ENCODE data around the gene LMX1A.

The LMX1A gene

GRCh38 chr1:165344198-165344597 lies 12.3 kb downstream of the LMX1A start:
- Histone ChIP-seq H3K36me3 (ENCODE audit: insufficient read depth, insufficient read length, low read length) (no peaks in the 10 kb centered on the region), H3K9me3 (ENCODE audit: insufficient read depth, low read length) (no peaks in the 10 kb centered on the region), H3K4me3 (ENCODE audit: insufficient read length, low read depth) (no peak overlapping the region), H3K27me3 (ENCODE audit: insufficient read depth, insufficient read length) (peaks cover 23% of the 10 kb centered on the region), H3K4me1 (ENCODE audit: insufficient read depth, insufficient read length) (peaks cover 3% of the 10 kb centered on the region), H3K9ac (ENCODE audit: insufficient read length, low read depth) (no peak overlapping the region)
- TF ChIP-seq YY1 (IDR thresholded peaks at IDR 0.05; ENCODE audit: insufficient read depth, insufficient read length), result no peak
- no peak for TF ChIP-seq SUZ12 (IDR thresholded peaks at IDR 0.05; ENCODE audit: extremely low read depth, insufficient read depth, insufficient read length)
- no peak for TF ChIP-seq ZNF274 (IDR thresholded peaks at IDR 0.05; ENCODE audit: low read depth, low read length)
- DNase-seq (ENCODE audit: low read depth, low spot score), result no peak

GRCh38 chr1:165342587-165342986 lies 13.9 kb downstream of the LMX1A start:
- Histone ChIP-seq H3K9ac (ENCODE audit: insufficient read length, low read depth) (no peak overlapping the region), H3K4me3 (ENCODE audit: insufficient read length, low read depth) (no peak overlapping the region), H3K27me3 (ENCODE audit: insufficient read depth, insufficient read length) (peaks cover 15% of the 10 kb centered on the region), H3K4me1 (ENCODE audit: insufficient read depth, insufficient read length) (peaks cover 3% of the 10 kb centered on the region), H3K36me3 (ENCODE audit: insufficient read depth, insufficient read length, low read length) (no peaks in the 10 kb centered on the region), H3K9me3 (ENCODE audit: insufficient read depth, low read length) (no peaks in the 10 kb centered on the region)
- TF ChIP-seq YY1 (IDR thresholded peaks at IDR 0.05; ENCODE audit: insufficient read depth, insufficient read length) (no peak), ZNF274 (IDR thresholded peaks at IDR 0.05; ENCODE audit: low read depth, low read length) (no peak), SUZ12 (IDR thresholded peaks at IDR 0.05; ENCODE audit: extremely low read depth, insufficient read depth, insufficient read length) (no peak)
- no peak for DNase-seq (ENCODE audit: low read depth, low spot score)

GRCh38 chr1:165342168-165342567 lies 14.3 kb downstream of the LMX1A start:
- H3K36me3 ChIP-seq (ENCODE audit: insufficient read depth, insufficient read length, low read length), result no peaks in the 10 kb centered on the region
- TF ChIP-seq YY1 (IDR thresholded peaks at IDR 0.05; ENCODE audit: insufficient read depth, insufficient read length) (no peak), SUZ12 (IDR thresholded peaks at IDR 0.05; ENCODE audit: extremely low read depth, insufficient read depth, insufficient read length) (no peak), ZNF274 (IDR thresholded peaks at IDR 0.05; ENCODE audit: low read depth, low read length) (no peak)
- peaks cover 13% of the 10 kb centered on the region for H3K27me3 ChIP-seq (ENCODE audit: insufficient read depth, insufficient read length)
- H3K9me3 ChIP-seq (ENCODE audit: insufficient read depth, low read length), result no peaks in the 10 kb centered on the region
- H3K9ac ChIP-seq (ENCODE audit: insufficient read length, low read depth), result no peak overlapping the region
- no peak overlapping the region for H3K4me3 ChIP-seq (ENCODE audit: insufficient read length, low read depth)
- peaks cover 3% of the 10 kb centered on the region for H3K4me1 ChIP-seq (ENCODE audit: insufficient read depth, insufficient read length)
- DNase-seq (ENCODE audit: low read depth, low spot score), result no peak

GRCh38 chr1:165339164-165339563 lies 17.4 kb downstream of the LMX1A start:
- no peak overlapping the region for H3K4me3 ChIP-seq (ENCODE audit: insufficient read length, low read depth)
- H3K27me3 ChIP-seq (ENCODE audit: insufficient read depth, insufficient read length), result peaks cover 4% of the 10 kb centered on the region
- DNase-seq (ENCODE audit: low read depth, low spot score), result no peak
- TF ChIP-seq SUZ12 (IDR thresholded peaks at IDR 0.05; ENCODE audit: extremely low read depth, insufficient read depth, insufficient read length) (no peak), ZNF274 (IDR thresholded peaks at IDR 0.05; ENCODE audit: low read depth, low read length) (no peak), YY1 (IDR thresholded peaks at IDR 0.05; ENCODE audit: insufficient read depth, insufficient read length) (no peak)
- no peaks in the 10 kb centered on the region for H3K9me3 ChIP-seq (ENCODE audit: insufficient read depth, low read length)
- H3K36me3 ChIP-seq (ENCODE audit: insufficient read depth, insufficient read length, low read length), result no peaks in the 10 kb centered on the region
- H3K9ac ChIP-seq (ENCODE audit: insufficient read length, low read depth), result no peak overlapping the region
- H3K4me1 ChIP-seq (ENCODE audit: insufficient read depth, insufficient read length), result no peaks in the 10 kb centered on the region

- Histone ChIP-seq H3K4me1 (ENCODE audit: insufficient read depth, insufficient read length) (no peaks in the 10 kb centered on the region), H3K36me3 (ENCODE audit: insufficient read depth, insufficient read length, low read length) (no peaks in the 10 kb centered on the region), H3K9me3 (ENCODE audit: insufficient read depth, low read length) (no peaks in the 10 kb centered on the region), H3K27me3 (ENCODE audit: insufficient read depth, insufficient read length) (no peaks in the 10 kb centered on the region), H3K9ac (ENCODE audit: insufficient read length, low read depth) (no peak overlapping the region), H3K4me3 (ENCODE audit: insufficient read length, low read depth) (no peak overlapping the region)
- TF ChIP-seq YY1 (IDR thresholded peaks at IDR 0.05; ENCODE audit: insufficient read depth, insufficient read length) (no peak), SUZ12 (IDR thresholded peaks at IDR 0.05; ENCODE audit: extremely low read depth, insufficient read depth, insufficient read length) (no peak), ZNF274 (IDR thresholded peaks at IDR 0.05; ENCODE audit: low read depth, low read length) (no peak)
- no peak for DNase-seq (ENCODE audit: low read depth, low spot score)
Observed at GRCh38 chr1:165330483-165330882, 26.0 kb downstream of the LMX1A start.

- H3K4me3 ChIP-seq (ENCODE audit: insufficient read length, low read depth), result no peak overlapping the region
- no peak for DNase-seq (ENCODE audit: low read depth, low spot score)
- no peak for TF ChIP-seq ZNF274 (IDR thresholded peaks at IDR 0.05; ENCODE audit: low read depth, low read length)
- no peak for TF ChIP-seq SUZ12 (IDR thresholded peaks at IDR 0.05; ENCODE audit: extremely low read depth, insufficient read depth, insufficient read length)
- no peak for TF ChIP-seq YY1 (IDR thresholded peaks at IDR 0.05; ENCODE audit: insufficient read depth, insufficient read length)
- no peak overlapping the region for H3K9ac ChIP-seq (ENCODE audit: insufficient read length, low read depth)
- no peaks in the 10 kb centered on the region for H3K27me3 ChIP-seq (ENCODE audit: insufficient read depth, insufficient read length)
- no peaks in the 10 kb centered on the region for H3K9me3 ChIP-seq (ENCODE audit: insufficient read depth, low read length)
- no peaks in the 10 kb centered on the region for H3K36me3 ChIP-seq (ENCODE audit: insufficient read depth, insufficient read length, low read length)
- no peaks in the 10 kb centered on the region for H3K4me1 ChIP-seq (ENCODE audit: insufficient read depth, insufficient read length)
Observed at GRCh38 chr1:165329104-165329503, 27.4 kb downstream of the LMX1A start.

- Histone ChIP-seq H3K4me1 (ENCODE audit: insufficient read depth, insufficient read length) (no peaks in the 10 kb centered on the region), H3K9me3 (ENCODE audit: insufficient read depth, low read length) (no peaks in the 10 kb centered on the region), H3K9ac (ENCODE audit: insufficient read length, low read depth) (no peak overlapping the region), H3K4me3 (ENCODE audit: insufficient read length, low read depth) (no peak overlapping the region), H3K27me3 (ENCODE audit: insufficient read depth, insufficient read length) (no peaks in the 10 kb centered on the region), H3K36me3 (ENCODE audit: insufficient read depth, insufficient read length, low read length) (no peaks in the 10 kb centered on the region)
- TF ChIP-seq YY1 (IDR thresholded peaks at IDR 0.05; ENCODE audit: insufficient read depth, insufficient read length) (no peak), SUZ12 (IDR thresholded peaks at IDR 0.05; ENCODE audit: extremely low read depth, insufficient read depth, insufficient read length) (no peak)
- DNase-seq (ENCODE audit: low read depth, low spot score), result no peak
Observed at GRCh38 chr1:165328136-165328535, 28.4 kb downstream of the LMX1A start.

- H3K4me3 ChIP-seq (ENCODE audit: insufficient read length, low read depth), result no peak overlapping the region
- H3K9ac ChIP-seq (ENCODE audit: insufficient read length, low read depth), result no peak overlapping the region
- no peaks in the 10 kb centered on the region for H3K4me1 ChIP-seq (ENCODE audit: insufficient read depth, insufficient read length)
- no peaks in the 10 kb centered on the region for H3K9me3 ChIP-seq (ENCODE audit: insufficient read depth, low read length)
- H3K36me3 ChIP-seq (ENCODE audit: insufficient read depth, insufficient read length, low read length), result no peaks in the 10 kb centered on the region
- DNase-seq (ENCODE audit: low read depth, low spot score), result no peak
- H3K27me3 ChIP-seq (ENCODE audit: insufficient read depth, insufficient read length), result no peaks in the 10 kb centered on the region
- TF ChIP-seq SUZ12 (IDR thresholded peaks at IDR 0.05; ENCODE audit: extremely low read depth, insufficient read depth, insufficient read length), result no peak
- TF ChIP-seq ZNF274 (IDR thresholded peaks at IDR 0.05; ENCODE audit: low read depth, low read length), result no peak
- TF ChIP-seq YY1 (IDR thresholded peaks at IDR 0.05; ENCODE audit: insufficient read depth, insufficient read length), result no peak
Observed at GRCh38 chr1:165327538-165327937, 29.0 kb downstream of the LMX1A start.
